Esophagus squamous epithelium (tissue), 5 donors: ENCODE measurements around the gene PLA2R1. TPM values are rescaled to one million over a fixed set of nuclear protein-coding genes. Genes with fewer than 3 reads are reported as not detected.

Source experiments
- DNase-seq: peaks from one replicate; lab custom pipeline; 2025; lab: John Stamatoyannopoulos, UW
- H3K27ac ChIP-seq, 4 donors: fragments of 200-600 bp; sonication (generic); one replicate each; pipeline ENCODE4 v1.5.1; 2016 to 2019; ENCODE audit warnings: mild to moderate bottlenecking in 1 of 4
- H3K27me3 ChIP-seq, 4 donors: fragments of 200-600 bp; sonication (generic); 1 replicate in 3 of 4; 2 replicates in 1 of 4; pipeline versions ENCODE4 v1.5.1 to v1.6.0; 2017 to 2021; ENCODE audit warnings: antibody characterized with exemption in 1 of 4
- H3K36me3 ChIP-seq, 3 donors: fragments of 200-600 bp; sonication (generic); one replicate each; pipeline ENCODE4 v1.5.1; 2016 to 2019
- H3K4me1 ChIP-seq, 3 donors: fragments of 200-600 bp; sonication (generic); one replicate each; pipeline ENCODE4 v1.5.1; 2017 to 2019
- H3K4me3 ChIP-seq, 4 donors: fragments of 200-600 bp; sonication (generic); 1 replicate in 3 of 4; 2 replicates in 1 of 4; pipeline ENCODE4 v1.5.1; 2016 to 2019; ENCODE audit warnings: mild to moderate bottlenecking in 2 of 4, moderate library complexity in 1 of 4
- H3K9me3 ChIP-seq, 3 donors: fragments of 200-600 bp; sonication (generic); one replicate each; pipeline ENCODE4 v1.5.1; 2016 to 2019
- POLR2A ChIP-seq, 4 donors: fragments of 450-650 bp; IDR thresholded peaks; one replicate each; pipeline ENCODE4 v1.6.1; 2017; ENCODE audit warnings: antibody characterized with exemption in 4 of 4, mild to moderate bottlenecking in 4 of 4, moderate library complexity in 3 of 4
- WGBS, 2 donors: methylation state at CpG; one replicate each; pipeline ENCODE4 v1.1.5; 2018; 5-methylcytosine and 5-hydroxymethylcytosine counted together
- intact Hi-C: fragments of 100-400 bp; cut with DNase I; formaldehyde crosslinking; loops from one replicate; pipeline ENCODE4 v1.15.0; 2022
- total RNA-seq, 4 donors: library from RNA; depleted of rRNA; stranded (reverse); fragments of >200 nt; gene quantifications; one replicate each; pipeline ENCODE4 v1.1.0, GENCODE V29; 2016
- TF ChIP-seq, protein P1 (sequence below), 6 experiments: fragments of 450-650 bp in 4 of 6; fragments of 200-600 bp in 2 of 6; sonication (generic) in 2 of 6; IDR thresholded peaks; one replicate each; pipeline ENCODE4 v1.5.1; 2016 to 2019; ENCODE audit warnings: antibody characterized with exemption in 6 of 6, mild to moderate bottlenecking in 4 of 6, moderate library complexity in 4 of 6
- donor health status: DM: yes; HTN: yes; CAD: no.

The PLA2R1 gene
- total RNA-seq, 4 donors from 2014 or later = 9.2 to 18.9 (median 12.3) TPM

DNA sequence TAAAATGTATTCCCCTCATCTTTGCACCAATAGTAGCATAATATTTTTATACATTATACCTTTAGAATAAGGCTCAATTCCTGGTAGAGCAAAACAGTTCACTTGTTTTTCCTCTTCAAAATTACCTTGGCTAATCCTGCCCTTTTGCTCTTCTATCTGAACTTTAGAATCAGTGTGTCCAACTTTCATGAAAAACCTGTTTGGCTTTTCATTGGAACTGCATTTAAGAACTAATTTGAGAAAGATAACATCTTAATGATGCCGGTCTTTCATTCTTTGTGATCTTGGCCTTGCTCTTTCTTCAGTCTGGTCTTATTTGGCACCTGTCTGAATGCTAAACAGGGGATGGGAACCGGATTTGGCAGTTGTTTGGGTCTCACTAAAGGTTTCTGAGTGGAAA, 151.5 kb downstream of the PLA2R1 start:
- H3K27me3 ChIP-seq = no peaks in the 10 kb centered on the region
- 43 to 77% methylated on average over 2 of the region's 2 CpGs for WGBS, 2 donors
- H3K4me3 ChIP-seq = no peak overlapping the region
- intact Hi-C loops = no loop called here
- no peak overlapping the region for H3K27ac ChIP-seq
- no peaks in the 10 kb centered on the region for H3K36me3 ChIP-seq
- DNase-seq = no peak
- TF ChIP-seq, protein P1, sequence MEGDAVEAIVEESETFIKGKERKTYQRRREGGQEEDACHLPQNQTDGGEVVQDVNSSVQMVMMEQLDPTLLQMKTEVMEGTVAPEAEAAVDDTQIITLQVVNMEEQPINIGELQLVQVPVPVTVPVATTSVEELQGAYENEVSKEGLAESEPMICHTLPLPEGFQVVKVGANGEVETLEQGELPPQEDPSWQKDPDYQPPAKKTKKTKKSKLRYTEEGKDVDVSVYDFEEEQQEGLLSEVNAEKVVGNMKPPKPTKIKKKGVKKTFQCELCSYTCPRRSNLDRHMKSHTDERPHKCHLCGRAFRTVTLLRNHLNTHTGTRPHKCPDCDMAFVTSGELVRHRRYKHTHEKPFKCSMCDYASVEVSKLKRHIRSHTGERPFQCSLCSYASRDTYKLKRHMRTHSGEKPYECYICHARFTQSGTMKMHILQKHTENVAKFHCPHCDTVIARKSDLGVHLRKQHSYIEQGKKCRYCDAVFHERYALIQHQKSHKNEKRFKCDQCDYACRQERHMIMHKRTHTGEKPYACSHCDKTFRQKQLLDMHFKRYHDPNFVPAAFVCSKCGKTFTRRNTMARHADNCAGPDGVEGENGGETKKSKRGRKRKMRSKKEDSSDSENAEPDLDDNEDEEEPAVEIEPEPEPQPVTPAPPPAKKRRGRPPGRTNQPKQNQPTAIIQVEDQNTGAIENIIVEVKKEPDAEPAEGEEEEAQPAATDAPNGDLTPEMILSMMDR (IDR thresholded peaks at IDR 0.05) = no peak
- TF ChIP-seq POLR2A (IDR thresholded peaks at IDR 0.05) = no peak
- H3K9me3 ChIP-seq = no peaks in the 10 kb centered on the region
- H3K4me1 ChIP-seq = no peaks in the 10 kb centered on the region

DNA sequence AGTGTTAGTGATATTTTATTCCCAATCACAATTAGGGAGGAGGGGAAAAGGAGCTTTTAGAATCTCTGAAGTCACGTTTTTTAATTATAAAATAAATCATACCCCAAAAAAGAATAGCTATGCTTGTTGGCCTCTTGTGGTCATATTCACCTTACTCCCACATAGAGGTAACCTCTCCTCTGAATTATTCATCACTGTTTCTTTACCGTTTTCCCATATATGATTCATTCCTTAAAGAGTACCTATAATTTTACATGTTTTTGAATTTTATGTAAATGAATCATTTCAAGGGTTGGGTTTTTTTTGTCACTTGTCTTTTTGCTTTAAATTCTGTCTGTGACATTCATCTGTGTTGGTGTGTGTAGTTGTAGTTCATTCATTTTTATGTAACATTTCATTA, 153.8 kb downstream of the PLA2R1 start:
- H3K4me1 ChIP-seq = peaks cover 3 to 20% (median 7%) of the 10 kb centered on the region in 3 donors
- DNase-seq = no peak
- H3K4me3 ChIP-seq = no peak overlapping the region
- H3K9me3 ChIP-seq = no peaks in the 10 kb centered on the region
- intact Hi-C loops = no loop called here
- H3K27ac ChIP-seq = no peak overlapping the region
- H3K36me3 ChIP-seq = no peaks in the 10 kb centered on the region
- WGBS, 2 donors = 58 to 61% methylated on average over 2 of the region's 2 CpGs
- TF ChIP-seq POLR2A (IDR thresholded peaks at IDR 0.05) = no peak
- TF ChIP-seq, protein P1 (IDR thresholded peaks at IDR 0.05) = no peak
- H3K27me3 ChIP-seq = peaks cover 0 to 11% (median 0%) of the 10 kb centered on the region in 4 donors

DNA sequence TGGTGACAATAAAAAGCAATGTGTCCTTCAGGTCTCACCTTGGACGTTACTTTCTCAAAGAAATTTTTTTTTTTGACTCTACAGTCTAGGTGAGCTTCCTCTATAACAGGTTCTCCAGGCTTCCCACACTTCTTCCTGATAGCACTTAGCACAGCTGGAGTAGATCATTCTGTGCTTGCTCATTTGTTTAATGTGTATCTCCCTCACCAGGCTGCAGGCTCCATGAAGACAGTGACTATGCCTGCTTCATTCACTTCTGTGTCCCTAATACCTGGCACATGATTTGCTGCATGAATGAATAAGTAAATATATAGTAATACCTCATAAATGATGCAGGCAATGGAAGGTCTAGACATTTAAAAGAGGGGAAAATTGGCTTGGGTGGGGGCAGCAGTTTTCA, 154.5 kb downstream of the PLA2R1 start:
- Histone ChIP-seq H3K9me3 (no peaks in the 10 kb centered on the region), H3K4me3 (no peak overlapping the region), H3K4me1 (peaks cover 3 to 21% (median 7%) of the 10 kb centered on the region in 3 donors), H3K27ac (no peak overlapping the region), H3K27me3 (peaks cover 0 to 11% (median 0%) of the 10 kb centered on the region in 4 donors), H3K36me3 (no peaks in the 10 kb centered on the region)
- 38 to 44% methylated on average over 1 of the region's 1 CpG for WGBS, 2 donors
- no peak for DNase-seq
- intact Hi-C loops = no loop called here
- no peak for TF ChIP-seq POLR2A (IDR thresholded peaks at IDR 0.05)
- TF ChIP-seq, protein P1 (IDR thresholded peaks at IDR 0.05) = no peak

DNA sequence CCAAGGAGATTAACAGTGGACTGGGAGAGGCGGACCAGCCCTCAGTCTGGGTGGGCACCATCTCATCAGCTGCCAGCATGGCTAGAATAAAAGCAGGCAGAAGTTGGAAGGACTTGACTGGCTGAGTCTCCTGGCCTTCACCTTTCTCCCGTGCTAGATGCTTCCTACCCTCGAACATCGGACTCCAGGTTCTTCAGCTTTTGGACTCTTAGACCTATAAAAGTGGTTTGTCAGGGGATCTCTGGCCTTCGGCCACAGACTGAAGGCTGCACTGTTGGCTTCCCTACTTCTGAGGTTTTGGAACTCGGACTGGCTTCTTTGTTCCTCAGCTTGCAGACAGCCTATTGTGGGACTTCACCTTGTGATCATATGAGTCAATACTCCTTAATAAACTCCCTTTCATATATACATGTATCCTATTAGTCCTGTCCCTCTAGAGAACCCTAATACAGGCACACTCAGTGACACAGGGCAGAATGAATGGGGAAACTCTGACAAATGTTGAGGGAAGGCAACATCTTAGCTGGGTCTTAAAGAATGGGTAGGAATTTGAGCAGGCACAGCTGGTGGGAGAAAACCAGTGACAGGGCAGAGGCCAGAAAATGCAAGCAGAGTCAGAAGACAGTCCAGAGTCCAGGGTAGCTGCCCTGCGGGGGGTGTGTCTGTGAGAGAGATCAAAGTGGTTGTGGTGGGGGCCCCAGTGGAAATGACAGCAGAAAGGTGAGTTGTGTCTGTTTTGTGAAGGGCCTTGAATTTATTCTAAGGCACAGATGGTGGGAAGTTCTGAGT, 156.3 kb downstream of the PLA2R1 start:
- intact Hi-C loops = no loop called here
- no peak for TF ChIP-seq POLR2A (IDR thresholded peaks at IDR 0.05)
- TF ChIP-seq, protein P1 (IDR thresholded peaks at IDR 0.05) = no peak
- peaks cover 0 to 11% (median 0%) of the 10 kb centered on the region in 4 donors for H3K27me3 ChIP-seq
- no peaks in the 10 kb centered on the region for H3K36me3 ChIP-seq
- no peaks in the 10 kb centered on the region for H3K9me3 ChIP-seq
- H3K4me1 ChIP-seq = peaks cover 3 to 21% (median 7%) of the 10 kb centered on the region in 3 donors
- no peak for DNase-seq
- WGBS, 2 donors = 89 to 97% methylated on average over 7 of the region's 7 CpGs
- H3K4me3 ChIP-seq = no peak overlapping the region
- no peak overlapping the region for H3K27ac ChIP-seq

DNA sequence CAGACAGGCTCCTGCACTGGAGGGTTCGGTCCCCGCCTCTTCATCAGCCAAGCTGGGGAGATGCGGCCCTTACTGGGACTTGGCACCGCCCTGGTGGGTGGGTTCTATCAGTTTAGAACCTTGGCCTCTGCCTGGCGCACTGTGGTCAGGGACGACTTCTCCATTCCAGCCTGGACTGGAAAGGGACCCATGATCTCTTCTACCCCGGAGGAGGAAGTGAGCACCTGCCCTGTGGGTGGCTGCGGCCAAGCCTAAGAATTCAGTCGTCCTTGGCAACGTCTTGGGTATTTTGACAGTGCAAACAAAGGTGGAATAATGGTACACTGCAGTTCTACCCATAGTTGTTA, 157.5 kb downstream of the PLA2R1 start:
- Histone ChIP-seq H3K4me3 (peak overlapping the region; percentile 42 to 76 (median 56)), H3K9me3 (no peaks in the 10 kb centered on the region), H3K27ac (peak overlapping the region in 3 of 4 donors; percentile 64 to 76 (median 76)), H3K4me1 (peaks cover 3 to 21% (median 7%) of the 10 kb centered on the region in 3 donors), H3K36me3 (no peaks in the 10 kb centered on the region), H3K27me3 (peaks cover 0 to 11% (median 0%) of the 10 kb centered on the region in 4 donors)
- 8% methylated on average over 4 of the region's 10 CpGs; no CpG with 5 or more reads in 1 of the 2 donors for WGBS, 2 donors
- TF ChIP-seq, protein P1 (IDR thresholded peaks at IDR 0.05) = no peak
- peak in 1 of 4 donors; percentile 15 for TF ChIP-seq POLR2A (IDR thresholded peaks at IDR 0.05)
- DNase-seq = no peak
- intact Hi-C loops = no loop called here
